GM04504 (cell line): Measurements from ENCODE around the gene PRCP.

Experiments used
- DNase-seq: peaks from one replicate; pipeline ENCODE4 v3.0.0-alpha.2; 2012; ENCODE audit warnings: low read depth

PRCP gene

GRCh38 chr11:82778776-82779175 is 121.5 kb downstream of the PRCP start:
- DNase-seq, result no peak

DNA sequence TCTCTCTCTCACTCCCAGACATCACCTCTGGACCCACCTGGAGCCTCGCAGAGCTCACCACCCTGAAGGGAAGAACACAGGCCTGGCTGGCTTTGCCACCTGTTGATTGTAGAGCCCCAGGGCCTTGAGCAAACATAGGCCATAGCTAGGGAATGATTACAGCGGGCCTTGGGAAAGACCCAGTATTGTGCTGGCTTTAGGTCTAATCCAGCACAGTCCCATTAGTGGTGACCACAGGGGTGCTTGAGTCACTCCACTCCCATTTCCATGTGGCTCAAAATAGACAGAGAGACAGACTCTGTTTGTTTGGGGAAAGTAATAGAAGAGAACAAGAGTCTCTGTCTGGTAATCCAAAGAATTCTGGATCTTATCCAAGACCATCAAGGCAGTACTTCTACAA is 123.9 kb downstream of the PRCP start:
- no peak for DNase-seq

- peak; percentile 31 for DNase-seq
Measured at GRCh38 chr11:82775736-82776346, 124.4 kb downstream of the PRCP start.

DNA sequence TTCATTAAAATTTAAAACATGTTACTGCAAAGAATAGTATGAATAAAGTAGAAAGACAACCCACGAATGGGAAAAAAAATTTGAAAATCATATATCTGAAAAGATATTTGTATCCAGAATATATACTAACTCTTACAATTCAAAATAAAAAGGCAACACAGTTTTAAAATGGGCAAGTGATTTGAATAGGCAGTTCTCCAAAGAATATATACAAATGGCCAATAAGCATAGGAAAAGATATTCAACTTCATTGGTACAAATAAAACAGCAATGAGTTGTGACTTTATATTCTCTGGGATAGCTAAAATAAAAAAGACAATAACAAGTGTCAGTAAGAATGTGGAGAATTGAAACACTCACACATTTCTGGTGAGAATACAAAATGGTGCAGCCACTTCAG is 125.0 kb downstream of the PRCP start:
- DNase-seq, result no peak
